ENCODE measurements around the gene YY1AP1.
"Not testable (repeated sequence)": the region's sequence is repeated elsewhere in the genome, so short reads cannot be mapped to it uniquely, and the experiment has no call there.

GRCh38 chr1:155718524-155719115, 30.0 kb upstream of the YY1AP1 start:
- TF ChIP-seq, protein P1, sequence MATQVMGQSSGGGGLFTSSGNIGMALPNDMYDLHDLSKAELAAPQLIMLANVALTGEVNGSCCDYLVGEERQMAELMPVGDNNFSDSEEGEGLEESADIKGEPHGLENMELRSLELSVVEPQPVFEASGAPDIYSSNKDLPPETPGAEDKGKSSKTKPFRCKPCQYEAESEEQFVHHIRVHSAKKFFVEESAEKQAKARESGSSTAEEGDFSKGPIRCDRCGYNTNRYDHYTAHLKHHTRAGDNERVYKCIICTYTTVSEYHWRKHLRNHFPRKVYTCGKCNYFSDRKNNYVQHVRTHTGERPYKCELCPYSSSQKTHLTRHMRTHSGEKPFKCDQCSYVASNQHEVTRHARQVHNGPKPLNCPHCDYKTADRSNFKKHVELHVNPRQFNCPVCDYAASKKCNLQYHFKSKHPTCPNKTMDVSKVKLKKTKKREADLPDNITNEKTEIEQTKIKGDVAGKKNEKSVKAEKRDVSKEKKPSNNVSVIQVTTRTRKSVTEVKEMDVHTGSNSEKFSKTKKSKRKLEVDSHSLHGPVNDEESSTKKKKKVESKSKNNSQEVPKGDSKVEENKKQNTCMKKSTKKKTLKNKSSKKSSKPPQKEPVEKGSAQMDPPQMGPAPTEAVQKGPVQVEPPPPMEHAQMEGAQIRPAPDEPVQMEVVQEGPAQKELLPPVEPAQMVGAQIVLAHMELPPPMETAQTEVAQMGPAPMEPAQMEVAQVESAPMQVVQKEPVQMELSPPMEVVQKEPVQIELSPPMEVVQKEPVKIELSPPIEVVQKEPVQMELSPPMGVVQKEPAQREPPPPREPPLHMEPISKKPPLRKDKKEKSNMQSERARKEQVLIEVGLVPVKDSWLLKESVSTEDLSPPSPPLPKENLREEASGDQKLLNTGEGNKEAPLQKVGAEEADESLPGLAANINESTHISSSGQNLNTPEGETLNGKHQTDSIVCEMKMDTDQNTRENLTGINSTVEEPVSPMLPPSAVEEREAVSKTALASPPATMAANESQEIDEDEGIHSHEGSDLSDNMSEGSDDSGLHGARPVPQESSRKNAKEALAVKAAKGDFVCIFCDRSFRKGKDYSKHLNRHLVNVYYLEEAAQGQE (IDR thresholded peaks at IDR 0.05; ENCODE audit: insufficient replicate concordance, low read depth), result not testable (repeated sequence)
- not testable (repeated sequence) for TF ChIP-seq CTCF (IDR thresholded peaks at IDR 0.05; ENCODE audit: insufficient read depth, low read length); POLR2AphosphoS5 (IDR thresholded peaks at IDR 0.05; ENCODE audit: low read depth); GABPA (IDR thresholded peaks at IDR 0.05; ENCODE audit: low read depth)

Data from HL-60 (cell line).